A549 (cell line): Measurements from ENCODE around the gene SMAGP. TPM values are rescaled to one million over a fixed set of nuclear protein-coding genes. Genes with fewer than 3 reads are reported as not detected.
A peak's percentile ranks its signal among the peaks of the same experiment; 100 is the strongest.

Source experiments
- ATAC-seq, 2 experiments: fragments of 200-7000 bp in 1 of 2; fragments of >200 bp in 1 of 2; cut with Nextera tagmentation in 1 of 2; cut with Tn5 transposase in 1 of 2; 3 replicates each; pipeline versions ENCODE4 v1.8.0 to v1.9.1; 2018 to 2020; ENCODE audit warnings: mild to moderate bottlenecking in 1 of 2, moderate library complexity in 1 of 2
- CTCF ChIA-PET: fragments of 300-600 bp; sonication (Branson Sonifier 250); formaldehyde crosslinking; extraction: SDS; loops from one replicate; lab custom pipeline; 2021; ENCODE audit warnings: antibody characterized with exemption, inconsistent platforms; lab: Yijun Ruan, JAX
- POLR2A ChIA-PET: fragments of 350-600 bp; formaldehyde crosslinking; extraction: SDS; loops from one replicate; lab custom pipeline; 2021; ENCODE audit warnings: antibody characterized with exemption, inconsistent platforms; lab: Yijun Ruan, JAX
- DNase-seq, 2 experiments: peaks; one replicate each; pipeline versions ENCODE4 v3.0.0 to v3.0.0-alpha.2; 2011 to 2016; ENCODE audit warnings: low read depth in 1 of 2, low spot score in 1 of 2
- FAIRE-seq: peaks from 2 replicates; lab custom pipeline; 2011; peaks lifted over from hg19 to GRCh38; lab: Jason Lieb, UNC
- H3K27ac ChIP-seq, 2 experiments: fragments of >200 bp; sonication (Bioruptor Twin); formaldehyde crosslinking; 3 replicates each; pipeline ENCODE4 v1.5.1; 2016 to 2017
- H3K4me1 ChIP-seq: fragments of >200 bp; sonication (Bioruptor Twin); formaldehyde crosslinking; 3 replicates; pipeline ENCODE4 v1.6.1; 2016
- H3K4me2 ChIP-seq: fragments of >200 bp; sonication (Bioruptor Twin); formaldehyde crosslinking; 3 replicates; pipeline ENCODE4 v1.6.1; 2016
- H3K4me3 ChIP-seq: fragments of >200 bp; sonication (Bioruptor Twin); formaldehyde crosslinking; 3 replicates; pipeline ENCODE4 v1.5.1; 2016
- H3K9me3 ChIP-seq: fragments of >200 bp; sonication (Bioruptor Twin); formaldehyde crosslinking; 3 replicates; pipeline ENCODE4 v1.6.1; 2016
- CBX2 ChIP-seq: fragments of 200-600 bp; sonication (generic); IDR thresholded peaks from 2 replicates; pipeline ENCODE4 v1.6.1; 2016; ENCODE audit warnings: low read depth, mild to moderate bottlenecking, borderline replicate concordance
- CEBPB ChIP-seq, 2 experiments: fragments of >200 bp in 1 of 2; sonication (Bioruptor Twin) in 1 of 2; formaldehyde crosslinking in 1 of 2; IDR thresholded peaks; 2 replicates each; pipeline ENCODE4 v1.6.1; 2012 to 2016
- CHD2 ChIP-seq: fragments of 150-350 bp; IDR thresholded peaks from 2 replicates; pipeline ENCODE4 v1.6.1; 2014; ENCODE audit warnings: low read length; ENCODE audit not compliant: partially characterized antibody
- CHD4 ChIP-seq: fragments of 200-600 bp; sonication (generic); IDR thresholded peaks from 2 replicates; pipeline ENCODE4 v1.6.1; 2016; ENCODE audit warnings: antibody characterized with exemption, mild to moderate bottlenecking, borderline replicate concordance
- EHMT2 ChIP-seq: fragments of 200-600 bp; sonication (generic); IDR thresholded peaks from 2 replicates; pipeline ENCODE4 v1.6.1; 2016; ENCODE audit warnings: antibody characterized with exemption, low read depth, mild to moderate bottlenecking, moderate library complexity
- EP300 ChIP-seq, 2 experiments: fragments of >200 bp; sonication (Bioruptor Twin); formaldehyde crosslinking; IDR thresholded peaks; 2 replicates in 1 of 2; 3 replicates in 1 of 2; pipeline ENCODE4 v1.6.1; 2016 to 2017
- FOSL2 ChIP-seq, 2 experiments: fragments of 450-650 bp in 1 of 2; fragments of >200 bp in 1 of 2; sonication (Bioruptor Twin) in 1 of 2; formaldehyde crosslinking; IDR thresholded peaks; 2 replicates each; pipeline versions ENCODE4 v1.5.0 to v1.6.1; 2016 to 2020; ENCODE audit warnings: mild to moderate bottlenecking in 1 of 2, moderate library complexity in 1 of 2
- GATA3 ChIP-seq: IDR thresholded peaks from 2 replicates; pipeline ENCODE4 v1.6.1; 2012; ENCODE audit warnings: borderline replicate concordance
- HOXA7 ChIP-seq: fragments of 250-450 bp; sonication (Bioruptor Pico); IDR thresholded peaks from 2 replicates; pipeline ENCODE4 v1.5.0; 2020; ENCODE audit warnings: mild to moderate bottlenecking, moderate library complexity
- HOXB13 ChIP-seq: fragments of 250-450 bp; sonication (Bioruptor Pico); IDR thresholded peaks from 2 replicates; pipeline ENCODE4 v1.5.0; 2020; ENCODE audit warnings: low read depth, mild to moderate bottlenecking, moderate library complexity
- HOXB5 ChIP-seq: fragments of 250-450 bp; sonication (Bioruptor Pico); IDR thresholded peaks from 2 replicates; pipeline ENCODE4 v1.5.0; 2020; ENCODE audit warnings: mild to moderate bottlenecking, moderate library complexity
- JUNB ChIP-seq: fragments of >200 bp; sonication (Bioruptor Twin); formaldehyde crosslinking; IDR thresholded peaks from 2 replicates; pipeline ENCODE4 v1.6.1; 2016
- MAZ ChIP-seq: fragments of 150-350 bp; IDR thresholded peaks from 2 replicates; pipeline ENCODE4 v1.6.1; 2014; ENCODE audit warnings: antibody characterized with exemption, low read depth, low read length, borderline replicate concordance
- NFE2L2 ChIP-seq: fragments of 150-350 bp; conservative IDR thresholded peaks from 2 replicates; pipeline ENCODE4 v1.6.1; 2014; ENCODE audit warnings: low read length
- NR3C1 ChIP-seq: fragments of >200 bp; sonication (Bioruptor Twin); formaldehyde crosslinking; IDR thresholded peaks from 3 replicates; pipeline ENCODE4 v1.6.1; 2017
- PBX3 ChIP-seq: IDR thresholded peaks from 2 replicates; pipeline ENCODE4 v1.6.1; 2012
- POLR2A ChIP-seq: IDR thresholded peaks from 2 replicates; pipeline ENCODE4 v1.6.1; 2012; ENCODE audit warnings: mild to moderate bottlenecking, low read length
- POLR2AphosphoS2 ChIP-seq: conservative IDR thresholded peaks from 2 replicates; pipeline ENCODE4 v1.6.1; 2012; ENCODE audit warnings: low read length, improper control_type of control experiment, inconsistent platforms
- RAD21 ChIP-seq, 2 experiments: fragments of >200 bp in 1 of 2; sonication (Bioruptor Twin) in 1 of 2; formaldehyde crosslinking in 1 of 2; IDR thresholded peaks in 1 of 2; conservative IDR thresholded peaks in 1 of 2; 2 replicates in 1 of 2; 3 replicates in 1 of 2; pipeline ENCODE4 v1.6.1; 2012 to 2018; ENCODE audit warnings: inconsistent platforms in 1 of 2
- RARB ChIP-seq: fragments of 250-450 bp; sonication (Bioruptor Pico); IDR thresholded peaks from 2 replicates; pipeline ENCODE4 v1.8.0; 2021; ENCODE audit warnings: mild to moderate bottlenecking, moderate library complexity
- REST ChIP-seq: fragments of 200-600 bp; sonication (generic); IDR thresholded peaks from 2 replicates; pipeline ENCODE4 v1.6.1; 2016; ENCODE audit warnings: antibody characterized with exemption, mild to moderate bottlenecking, moderate library complexity
- TFCP2L1 ChIP-seq: fragments of 250-450 bp; sonication (Bioruptor Pico); IDR thresholded peaks from 2 replicates; pipeline ENCODE4 v1.5.0; 2021; ENCODE audit warnings: mild to moderate bottlenecking
- TP53 ChIP-seq: fragments of 250-450 bp; sonication (Bioruptor Pico); IDR thresholded peaks from 2 replicates; pipeline ENCODE4 v1.5.0; 2021; ENCODE audit warnings: mild to moderate bottlenecking, moderate library complexity
- WGBS: methylation state at CpG from one replicate; pipeline ENCODE4 v1.1.6; 2017; ENCODE audit errors: missing lambda C conversion rate; 5-methylcytosine and 5-hydroxymethylcytosine counted together
- polyA plus RNA-seq, 4 experiments: library from polyadenylated mRNA; depleted of rRNA in 3 of 4; stranded (reverse); fragments of >200 nt; fragmentation: RNase III in 1 of 4; extraction: RNeasy Plus Mini Kit Qiagen cat#74134 plus additional on column Dnase treatment in 1 of 4; gene quantifications; 2 replicates in 3 of 4; 3 replicates in 1 of 4; pipeline ENCODE4 v1.2.3, GENCODE V29; 2011 to 2017
- TF ChIP-seq, protein P1 (sequence below): fragments of >200 bp; sonication (Bioruptor Twin); formaldehyde crosslinking; IDR thresholded peaks from 2 replicates; pipeline ENCODE4 v1.6.1; 2016
- TF ChIP-seq, protein P2 (sequence below): fragments of 250-450 bp; sonication (Bioruptor Pico); IDR thresholded peaks from 2 replicates; pipeline ENCODE4 v1.5.0; 2021; ENCODE audit warnings: mild to moderate bottlenecking, moderate library complexity, borderline replicate concordance

SMAGP gene
- polyA plus RNA-seq, 2 of the 4 experiments (the other 2 are of a cell fraction) = 15.5 to 27.2 TPM

DNA sequence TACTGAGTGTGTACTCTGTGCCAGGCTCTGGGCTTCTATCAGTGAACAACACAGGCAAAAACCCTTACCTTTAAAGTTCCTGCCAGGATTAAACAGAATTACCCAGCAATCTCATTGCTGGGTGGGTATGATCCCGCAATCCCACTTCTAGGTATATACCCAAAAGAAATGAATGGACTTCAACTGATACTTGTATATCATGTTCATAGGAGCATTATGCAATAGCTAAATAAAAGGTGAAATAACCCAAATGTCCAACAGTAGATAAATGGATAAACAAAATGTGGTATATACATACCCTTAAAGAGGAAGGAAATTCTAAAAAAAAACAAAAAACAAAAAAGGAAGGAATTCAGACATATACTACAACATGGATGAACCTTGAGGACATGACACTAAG, 16.9 kb downstream of the SMAGP start (continued):
- TF ChIP-seq RARB (CRISPR knock-in tag) (no peak), GATA3 (no peak), HOXB5 (no peak), HOXB13 (CRISPR knock-in tag) (no peak), RAD21 (conservative IDR thresholded peaks at IDR 0.05 in 1 of 2, IDR thresholded peaks at IDR 0.05 in 1 of 2) (no peak), CHD2 (no peak), EP300 (IDR thresholded peaks at IDR 0.05) (no peak), JUNB (no peak), CBX2 (no peak)

DNA sequence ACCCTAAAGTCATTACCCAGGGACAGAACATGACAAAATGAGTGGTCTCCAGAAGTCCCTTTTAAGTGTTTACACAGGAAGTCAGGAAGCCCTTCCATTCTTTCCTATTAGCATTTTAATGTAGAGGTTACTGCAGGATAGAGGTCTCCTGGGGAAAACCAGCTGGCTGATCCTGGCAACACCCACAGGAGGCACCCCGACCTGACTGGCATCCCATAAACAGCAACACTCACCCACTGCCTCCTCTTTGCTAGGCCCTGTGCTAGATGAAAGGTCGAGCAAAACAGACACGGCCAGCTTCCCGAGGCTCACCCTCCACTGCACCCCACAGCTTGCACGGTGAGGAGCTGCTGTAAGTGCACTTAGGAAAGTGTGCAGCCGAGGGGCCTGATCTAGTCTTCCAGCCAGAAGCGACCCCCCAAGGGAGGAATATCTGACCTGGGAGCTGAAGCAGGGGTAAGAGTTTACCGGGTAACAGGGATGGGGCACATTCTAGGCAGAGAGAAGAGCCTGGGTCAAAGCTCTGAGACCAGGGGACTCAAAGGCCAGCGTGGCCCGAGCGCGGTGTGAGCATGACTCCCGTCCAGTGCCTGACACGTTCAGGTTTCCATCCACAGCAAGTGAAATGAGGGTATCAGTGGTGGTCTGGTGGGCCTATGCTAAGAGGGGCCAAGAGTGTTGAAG, 22.6 kb downstream of the SMAGP start:
- DNase-seq = no peak
- no peak for FAIRE-seq
- 76% methylated on average over 14 of the region's 14 CpGs for WGBS
- Histone ChIP-seq H3K9me3 (no peaks in the 10 kb centered on the region), H3K27ac (no peak overlapping the region), H3K4me2 (no peak overlapping the region), H3K4me3 (no peak overlapping the region), H3K4me1 (no peaks in the 10 kb centered on the region)
- POLR2A ChIA-PET = no interaction called here
- CTCF ChIA-PET = interaction anchor here (0.6 to 4.7 kb wide), 4 partner anchors 9 to 423 kb away, joined by 3 to 17 read pairs (median 6); partner anchors contain the start of gene DAZAP2
- ATAC-seq = peak; percentile 14 to 19; a peak in 5 of 6 replicates
- TF ChIP-seq GATA3 = no peak
- TF ChIP-seq CHD4 = no peak
- no peak for TF ChIP-seq REST
- no peak for TF ChIP-seq TFCP2L1 (CRISPR knock-in tag)
- no peak for TF ChIP-seq JUNB
- TF ChIP-seq, protein P1, sequence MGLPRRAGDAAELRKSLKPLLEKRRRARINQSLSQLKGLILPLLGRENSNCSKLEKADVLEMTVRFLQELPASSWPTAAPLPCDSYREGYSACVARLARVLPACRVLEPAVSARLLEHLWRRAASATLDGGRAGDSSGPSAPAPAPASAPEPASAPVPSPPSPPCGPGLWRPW = no peak
- no peak for TF ChIP-seq EHMT2
- no peak for TF ChIP-seq POLR2A
- TF ChIP-seq HOXA7 (CRISPR knock-in tag) = no peak
- TF ChIP-seq, protein P2, sequence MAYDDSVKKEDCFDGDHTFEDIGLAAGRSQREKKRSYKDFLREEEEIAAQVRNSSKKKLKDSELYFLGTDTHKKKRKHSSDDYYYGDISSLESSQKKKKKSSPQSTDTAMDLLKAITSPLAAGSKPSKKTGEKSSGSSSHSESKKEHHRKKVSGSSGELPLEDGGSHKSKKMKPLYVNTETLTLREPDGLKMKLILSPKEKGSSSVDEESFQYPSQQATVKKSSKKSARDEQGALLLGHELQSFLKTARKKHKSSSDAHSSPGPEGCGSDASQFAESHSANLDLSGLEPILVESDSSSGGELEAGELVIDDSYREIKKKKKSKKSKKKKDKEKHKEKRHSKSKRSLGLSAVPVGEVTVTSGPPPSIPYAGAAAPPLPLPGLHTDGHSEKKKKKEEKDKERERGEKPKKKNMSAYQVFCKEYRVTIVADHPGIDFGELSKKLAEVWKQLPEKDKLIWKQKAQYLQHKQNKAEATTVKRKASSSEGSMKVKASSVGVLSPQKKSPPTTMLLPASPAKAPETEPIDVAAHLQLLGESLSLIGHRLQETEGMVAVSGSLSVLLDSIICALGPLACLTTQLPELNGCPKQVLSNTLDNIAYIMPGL (CRISPR knock-in tag) = no peak
- no peak for TF ChIP-seq POLR2AphosphoS2
- TF ChIP-seq NR3C1 = no peak
- no peak for TF ChIP-seq CEBPB (IDR thresholded peaks at IDR 0.05)
- no peak for TF ChIP-seq MAZ
- no peak for TF ChIP-seq NFE2L2
- no peak for TF ChIP-seq FOSL2 (IDR thresholded peaks at IDR 0.05)
- TF ChIP-seq FOSL2 (CRISPR knock-in tag; IDR thresholded peaks at IDR 0.05) = no peak
- TF ChIP-seq TP53 = no peak
- TF ChIP-seq PBX3 = no peak
